Measurements from ENCODE around the gene PLA2G1B. TPM values are rescaled to one million over a fixed set of nuclear protein-coding genes. Genes with fewer than 3 reads are reported as not detected.

PLA2G1B gene
- total RNA-seq, 1 donor from 2014 or later, result not detected

Other genes starting within 250 kb of the PLA2G1B start
- gene RAB35, start 211.0 kb downstream of the PLA2G1B start, total RNA-seq, result 43.8 and 45.6 TPM in 2 replicates
- gene GCN1, start 133.1 kb downstream of the PLA2G1B start, total RNA-seq, result 116 and 155 TPM in 2 replicates
- gene RPLP0, start 126.7 kb downstream of the PLA2G1B start, total RNA-seq, result 3,622 and 3,871 TPM in 2 replicates
- 1.7 and 2.9 TPM in 2 replicates for gene PXN, start 62.0 kb downstream of the PLA2G1B start, total RNA-seq
- 12,977 and 14,722 TPM in 2 replicates for gene RNU4-2, start 35.9 kb downstream of the PLA2G1B start, total RNA-seq
- 3,997 and 4,399 TPM in 2 replicates for gene RNU4-1, start 34.5 kb downstream of the PLA2G1B start, total RNA-seq
- gene SIRT4, start 25.5 kb downstream of the PLA2G1B start, total RNA-seq, result 1.6 and 1.7 TPM in 2 replicates
- gene MSI1, start 41.4 kb upstream of the PLA2G1B start, total RNA-seq, result not detected in 2 replicates
- gene COX6A1, start 110.3 kb upstream of the PLA2G1B start, total RNA-seq, result 255 and 292 TPM in 2 replicates
- gene TRIAP1, start 118.6 kb upstream of the PLA2G1B start, total RNA-seq, result 18.2 and 18.6 TPM in 2 replicates
- gene GATC, start 118.7 kb upstream of the PLA2G1B start, total RNA-seq, result 33.4 and 35.2 TPM in 2 replicates
- 191 and 192 TPM in 2 replicates for gene SRSF9, start 142.0 kb upstream of the PLA2G1B start, total RNA-seq
- 159 and 180 TPM in 2 replicates for gene DYNLL1, start 168.3 kb upstream of the PLA2G1B start, total RNA-seq
- 25.3 and 29.5 TPM in 2 replicates for gene COQ5, start 201.4 kb upstream of the PLA2G1B start, total RNA-seq
- gene RNF10, start 206.6 kb upstream of the PLA2G1B start, total RNA-seq, result 180 and 200 TPM in 2 replicates